Measurements from ENCODE around the gene ZC3H13. TPM values are rescaled to one million over a fixed set of nuclear protein-coding genes. Genes with fewer than 3 reads are reported as not detected.

Gene ZC3H13
- total RNA-seq, 1 experiment from 2014 or later: 61.9 TPM

GRCh38 chr13:46102255-46102605, 49.7 kb upstream of the ZC3H13 start:
- H3K4me3 Mint-ChIP-seq: no peak overlapping the region
- H3K27ac ChIP-seq (ENCODE audit: insufficient read length, low read depth, low read length): no peak overlapping the region

More at GRCh38 chr13:46102255-46102605, 49.7 kb upstream of the ZC3H13 start:
- Histone ChIP-seq H2BK15ac (ENCODE audit: low read depth, low read length) (no peak overlapping the region), H3K4ac (ENCODE audit: low read depth, low read length) (no peak overlapping the region), H2BK120ac (ENCODE audit: low read depth, low read length, poor library complexity, severe bottlenecking) (no peak overlapping the region), H3K79me2 (ENCODE audit: insufficient read depth, low read length) (no peaks in the 10 kb centered on the region), H2AFZ (ENCODE audit: low read length) (no peak overlapping the region), H3K14ac (ENCODE audit: insufficient read depth, low read length) (no peak overlapping the region), H3K23me2 (ENCODE audit: insufficient read length, low read depth, low read length, poor library complexity, severe bottlenecking) (no peaks in the 10 kb centered on the region), H3K79me1 (ENCODE audit: insufficient read depth, low read depth, low read length, poor library complexity, severe bottlenecking) (no peaks in the 10 kb centered on the region), H3K4me2 (ENCODE audit: insufficient read depth, insufficient read length, low read length) (no peak overlapping the region), H2AK5ac (ENCODE audit: insufficient read length, low read length) (no peak overlapping the region), H4K91ac (ENCODE audit: insufficient read length, low read depth, low read length) (no peak overlapping the region), H4K8ac (replicated peaks; ENCODE audit: insufficient read length, low read depth, low read length) (no peak overlapping the region), H3K9me3 (ENCODE audit: control insufficient read depth, low read depth, low read length) (no peaks in the 10 kb centered on the region), H2BK12ac (ENCODE audit: insufficient read length, low read depth, low read length) (no peak overlapping the region), H3K23ac (ENCODE audit: insufficient read length, low read depth, low read length) (no peak overlapping the region), H3K56ac (ENCODE audit: insufficient read length, low read depth, low read length) (no peak overlapping the region), H4K5ac (ENCODE audit: insufficient read length, low read depth, low read length) (no peak overlapping the region), H3K27me3 (ENCODE audit: insufficient read depth, low read length) (no peaks in the 10 kb centered on the region), H3K9ac (ENCODE audit: extremely low read depth, insufficient read length, low read length) (no peak overlapping the region), H2BK20ac (ENCODE audit: low read depth, low read length, poor library complexity, severe bottlenecking) (no peak overlapping the region), H3T11ph (ENCODE audit: low read length) (no peak overlapping the region), H3K18ac (ENCODE audit: insufficient read length, low read depth, low read length) (no peak overlapping the region), H2BK5ac (ENCODE audit: insufficient read length, low read length) (no peak overlapping the region), H4K20me1 (ENCODE audit: control insufficient read depth, insufficient read depth, insufficient read length) (no peaks in the 10 kb centered on the region), H3K4me1 (ENCODE audit: insufficient read depth, low read length) (no peaks in the 10 kb centered on the region; the same call in 1 of the 2 replicates)
- H3K4me1 Mint-ChIP-seq: peaks cover 3 to 7% of the 10 kb centered on the region in 2 experiments; a peak in 2 of 4 replicates
- TF ChIP-seq, protein P1, sequence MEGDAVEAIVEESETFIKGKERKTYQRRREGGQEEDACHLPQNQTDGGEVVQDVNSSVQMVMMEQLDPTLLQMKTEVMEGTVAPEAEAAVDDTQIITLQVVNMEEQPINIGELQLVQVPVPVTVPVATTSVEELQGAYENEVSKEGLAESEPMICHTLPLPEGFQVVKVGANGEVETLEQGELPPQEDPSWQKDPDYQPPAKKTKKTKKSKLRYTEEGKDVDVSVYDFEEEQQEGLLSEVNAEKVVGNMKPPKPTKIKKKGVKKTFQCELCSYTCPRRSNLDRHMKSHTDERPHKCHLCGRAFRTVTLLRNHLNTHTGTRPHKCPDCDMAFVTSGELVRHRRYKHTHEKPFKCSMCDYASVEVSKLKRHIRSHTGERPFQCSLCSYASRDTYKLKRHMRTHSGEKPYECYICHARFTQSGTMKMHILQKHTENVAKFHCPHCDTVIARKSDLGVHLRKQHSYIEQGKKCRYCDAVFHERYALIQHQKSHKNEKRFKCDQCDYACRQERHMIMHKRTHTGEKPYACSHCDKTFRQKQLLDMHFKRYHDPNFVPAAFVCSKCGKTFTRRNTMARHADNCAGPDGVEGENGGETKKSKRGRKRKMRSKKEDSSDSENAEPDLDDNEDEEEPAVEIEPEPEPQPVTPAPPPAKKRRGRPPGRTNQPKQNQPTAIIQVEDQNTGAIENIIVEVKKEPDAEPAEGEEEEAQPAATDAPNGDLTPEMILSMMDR (conservative IDR thresholded peaks at IDR 0.05): no peak
- DNase-seq: no peak
- H3K36me3 Mint-ChIP-seq (ENCODE audit: insufficient read depth in 1 of 3, low read depth in 3 of 3): no peaks in the 10 kb centered on the region
- H3K27me3 Mint-ChIP-seq (ENCODE audit: low read depth): peaks cover 1% of the 10 kb centered on the region; the same call in 1 of the 2 replicates
- no peak overlapping the region for H3K27ac Mint-ChIP-seq
- H3K9me3 Mint-ChIP-seq: no peaks in the 10 kb centered on the region

Data from H9 (cell line).